ENCODE results near the gene FLNA. TPM values are rescaled to one million over a fixed set of nuclear protein-coding genes. Genes with fewer than 3 reads are reported as not detected.

Gene FLNA
- total RNA-seq, 2 experiments from 2014 or later: 1,012 to 1,022 TPM

GRCh38 chrX:154378059-154378798, 3.8 kb upstream of the FLNA start:
- Histone ChIP-seq H3K36me3 (ENCODE audit: insufficient read depth, low read length) (peaks cover 8% of the 10 kb centered on the region), H3K4me3 (ENCODE audit: low read length) (peak overlapping the region; percentile 40), H3K27ac (ENCODE audit: low read depth in 1 of 2, low read length in 2 of 2) (peak overlapping the region; percentile 82 to 87), H3K4me1 (ENCODE audit: insufficient read depth, low read length) (peaks cover 55% of the 10 kb centered on the region), H3K9me3 (ENCODE audit: control insufficient read depth in 1 of 2, insufficient read depth in 1 of 2, low read length in 2 of 2) (no peaks in the 10 kb centered on the region), H3K27me3 (ENCODE audit: control insufficient read depth in 1 of 2, insufficient read depth in 2 of 2, low read length in 2 of 2) (no peaks in the 10 kb centered on the region)
- H3K27ac Mint-ChIP-seq: peak overlapping the region; percentile 94
- peak in 10 of 14 experiments; percentile 17 to 87 (median 48) for DNase-seq
- H3K27me3 Mint-ChIP-seq: no peaks in the 10 kb centered on the region
- intact Hi-C loops (cut with DNase I, micrococcal nuclease): loop anchor here in 1 of 2 experiments (10.0 kb wide), 1 partner anchor 363 kb away; the partner anchor contains the start of gene IRAK1
- H3K4me3 Mint-ChIP-seq: peak overlapping the region; percentile 93
- H3K36me3 Mint-ChIP-seq (ENCODE audit: low read depth): peaks cover 37% of the 10 kb centered on the region
- CTCF ChIA-PET: interaction anchor here (0.7 kb wide), 1 partner anchor 114 kb away, joined by 3 read pairs; no protein-coding TSS in a partner anchor
- H3K4me1 Mint-ChIP-seq (ENCODE audit: low read depth): peaks cover 8% of the 10 kb centered on the region
- peak; percentile 2 for ATAC-seq (ENCODE audit: poor library complexity)
- TF ChIP-seq CTCF (IDR thresholded peaks at IDR 0.05): no peak
- no peaks in the 10 kb centered on the region for H3K9me3 Mint-ChIP-seq
- POLR2A ChIA-PET: interaction anchor here (0.9 to 1.8 kb wide), 8 partner anchors 8 to 407 kb away, joined by 3 to 23 read pairs (median 6); partner anchors contain the start of genes HCFC1 and RPL10

- Histone ChIP-seq H3K9me3 (ENCODE audit: control insufficient read depth in 1 of 2, insufficient read depth in 1 of 2, low read length in 2 of 2) (no peaks in the 10 kb centered on the region), H3K4me3 (ENCODE audit: low read length) (no peak overlapping the region), H3K4me1 (ENCODE audit: insufficient read depth, low read length) (peaks cover 69% of the 10 kb centered on the region), H3K27ac (ENCODE audit: low read depth in 1 of 2, low read length in 2 of 2) (no peak overlapping the region), H3K27me3 (ENCODE audit: control insufficient read depth in 1 of 2, insufficient read depth in 2 of 2, low read length in 2 of 2) (no peaks in the 10 kb centered on the region), H3K36me3 (ENCODE audit: insufficient read depth, low read length) (peaks cover 8% of the 10 kb centered on the region)
- TF ChIP-seq CTCF (IDR thresholded peaks at IDR 0.05): no peak
- ChIA-PET POLR2A (no interaction called here), CTCF (no interaction called here)
- Mint-ChIP-seq H3K4me1 (ENCODE audit: low read depth) (peaks cover 18% of the 10 kb centered on the region), H3K27ac (peak overlapping the region; percentile 94), H3K9me3 (no peaks in the 10 kb centered on the region), H3K4me3 (peak overlapping the region; percentile 34), H3K36me3 (ENCODE audit: low read depth) (peaks cover 25% of the 10 kb centered on the region), H3K27me3 (no peaks in the 10 kb centered on the region)
- intact Hi-C loops (cut with DNase I, micrococcal nuclease): loop anchor here in 1 of 2 experiments (10.0 kb wide), 1 partner anchor 362 kb away; the partner anchor contains the start of gene IRAK1
- ATAC-seq (ENCODE audit: poor library complexity) (no peak), DNase-seq (no peak)
Observed at GRCh38 chrX:154376774-154377173, 2.3 kb upstream of the FLNA start.

GRCh38 chrX:154375156-154375504, 696 bp upstream of the FLNA start:
- intact Hi-C loops (cut with DNase I, micrococcal nuclease): loop anchor here in 1 of 2 experiments (10.0 kb wide), 1 partner anchor 360 kb away; the partner anchor contains the start of gene IRAK1
- ATAC-seq (ENCODE audit: poor library complexity): no peak
- Mint-ChIP-seq H3K4me1 (ENCODE audit: low read depth) (peaks cover 13% of the 10 kb centered on the region), H3K9me3 (no peaks in the 10 kb centered on the region), H3K36me3 (ENCODE audit: low read depth) (peaks cover 12% of the 10 kb centered on the region), H3K4me3 (no peak overlapping the region), H3K27ac (no peak overlapping the region), H3K27me3 (no peaks in the 10 kb centered on the region)
- TF ChIP-seq CTCF (IDR thresholded peaks at IDR 0.05): no peak
- Histone ChIP-seq H3K36me3 (ENCODE audit: insufficient read depth, low read length) (peaks cover 2% of the 10 kb centered on the region), H3K4me3 (ENCODE audit: low read length) (no peak overlapping the region), H3K9me3 (ENCODE audit: control insufficient read depth in 1 of 2, insufficient read depth in 1 of 2, low read length in 2 of 2) (no peaks in the 10 kb centered on the region), H3K4me1 (ENCODE audit: insufficient read depth, low read length) (peaks cover 62% of the 10 kb centered on the region), H3K27ac (ENCODE audit: low read depth in 1 of 2, low read length in 2 of 2) (no peak overlapping the region), H3K27me3 (ENCODE audit: control insufficient read depth in 1 of 2, insufficient read depth in 2 of 2, low read length in 2 of 2) (no peaks in the 10 kb centered on the region)
- no peak for DNase-seq
- ChIA-PET POLR2A (interaction anchor here (1.2 kb wide), 1 partner anchor 45 kb away, joined by 3 read pairs; no protein-coding TSS in a partner anchor), CTCF (no interaction called here)

All from CD4-positive, alpha-beta T cell (primary cell).